ENCODE data around the gene LPP.

DNA sequence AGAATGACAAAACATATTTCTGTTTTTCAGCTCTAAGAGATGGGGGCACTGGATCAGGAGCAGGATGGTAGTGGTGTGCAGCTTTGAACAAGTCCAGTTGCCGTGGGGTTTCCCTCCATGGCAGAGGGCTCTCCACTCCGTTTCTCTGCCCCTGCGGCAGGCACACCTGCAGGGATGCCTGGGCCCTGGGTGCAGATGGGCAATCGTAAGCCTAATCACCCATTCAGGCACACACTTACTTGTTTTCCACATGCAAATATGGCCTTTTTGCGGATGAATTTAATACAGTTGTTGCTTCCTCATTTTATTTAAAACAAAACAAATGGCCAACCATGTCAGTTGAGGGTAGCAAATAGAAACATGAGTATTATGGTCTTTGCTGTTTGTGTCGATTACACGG lies 85.1 kb downstream of the LPP start:
- TF ChIP-seq ZNF384 (IDR thresholded peaks at IDR 0.05) (no peak), SP1 (IDR thresholded peaks at IDR 0.05) (no peak), HDGF (IDR thresholded peaks at IDR 0.05; ENCODE audit: borderline replicate concordance) (no peak), SUZ12 (IDR thresholded peaks at IDR 0.05) (no peak), ELF4 (IDR thresholded peaks at IDR 0.05) (no peak), L3MBTL2 (conservative IDR thresholded peaks at IDR 0.05) (no peak), LEF1 (IDR thresholded peaks at IDR 0.05; ENCODE audit: borderline replicate concordance) (no peak), ARNT (IDR thresholded peaks at IDR 0.05) (no peak), NFRKB (IDR thresholded peaks at IDR 0.05) (no peak), BHLHE40 (IDR thresholded peaks at IDR 0.05; ENCODE audit: borderline replicate concordance) (no peak), CTBP1 (IDR thresholded peaks at IDR 0.05; ENCODE audit: borderline replicate concordance) (no peak), FOXM1 (IDR thresholded peaks at IDR 0.05; ENCODE audit: borderline replicate concordance) (no peak), FOXK2 (IDR thresholded peaks at IDR 0.05) (no peak)
